Liver (tissue), 9 donors: ENCODE results near the gene PPP6R1. TPM values are rescaled to one million over a fixed set of nuclear protein-coding genes. Genes with fewer than 3 reads are reported as not detected.

Experiments
- DNase-seq: peaks from one replicate; pipeline ENCODE4 v3.0.0-alpha.2; 2017; ENCODE audit warnings: low spot score
- H3K27ac ChIP-seq, 2 donors: one replicate each; pipeline ENCODE4 v1.7.0; 2013; ENCODE audit warnings: inconsistent platforms in 2 of 2, low read length in 2 of 2, control low read depth in 1 of 2, low read depth in 1 of 2, mild to moderate bottlenecking in 1 of 2
- H3K27me3 ChIP-seq, 4 donors: one replicate each; pipeline versions ENCODE4 v1.6.1 to v1.7.0; 2013; ENCODE audit warnings: low read length in 3 of 4, inconsistent platforms in 1 of 4, mild to moderate bottlenecking in 1 of 4, moderate library complexity in 1 of 4; ENCODE audit not compliant: control insufficient read depth in 4 of 4, insufficient read depth in 4 of 4
- H3K36me3 ChIP-seq, 4 donors: one replicate each; pipeline versions ENCODE4 v1.6.1 to v1.7.0; 2013; ENCODE audit warnings: low read length in 3 of 4, mild to moderate bottlenecking in 3 of 4, low read depth in 1 of 4, moderate library complexity in 1 of 4; ENCODE audit not compliant: control insufficient read depth in 4 of 4, insufficient read depth in 3 of 4
- H3K4me1 ChIP-seq, 4 donors: one replicate each; pipeline versions ENCODE4 v1.6.1 to v1.7.0; 2013; ENCODE audit warnings: low read length in 3 of 4, mild to moderate bottlenecking in 3 of 4, moderate library complexity in 1 of 4; ENCODE audit not compliant: control insufficient read depth in 4 of 4, insufficient read depth in 4 of 4
- H3K4me3 ChIP-seq, 3 donors: one replicate each; pipeline versions ENCODE4 v1.6.1 to v1.7.0; 2013; ENCODE audit warnings: low read length in 3 of 3, control low read depth in 1 of 3, low read depth in 1 of 3, mild to moderate bottlenecking in 1 of 3
- H3K9ac ChIP-seq, 2 donors: one replicate each; pipeline ENCODE4 v1.7.0; 2013; ENCODE audit warnings: low read length in 2 of 2, mild to moderate bottlenecking in 2 of 2, moderate library complexity in 2 of 2, control low read depth in 1 of 2, low read depth in 1 of 2
- H3K9me3 ChIP-seq, 4 donors: one replicate each; pipeline versions ENCODE4 v1.6.1 to v1.7.0; 2013; ENCODE audit warnings: low read length in 3 of 4; ENCODE audit not compliant: control insufficient read depth in 4 of 4
- EGR1 ChIP-seq, 2 donors: IDR thresholded peaks; 2 replicates each; pipeline ENCODE4 v1.6.1; 2016 to 2018; ENCODE audit warnings: antibody characterized with exemption in 2 of 2, low read depth in 2 of 2
- FOXA1 ChIP-seq: IDR thresholded peaks from 2 replicates; pipeline ENCODE4 v1.6.1; 2016; ENCODE audit warnings: antibody characterized with exemption
- FOXA2 ChIP-seq: IDR thresholded peaks from 2 replicates; pipeline ENCODE4 v1.6.1; 2016; ENCODE audit warnings: antibody characterized with exemption
- GABPA ChIP-seq, 2 donors: IDR thresholded peaks in 1 of 2; conservative IDR thresholded peaks in 1 of 2; 2 replicates each; pipeline ENCODE4 v1.6.1; 2016; ENCODE audit warnings: antibody characterized with exemption in 2 of 2, mild to moderate bottlenecking in 1 of 2, moderate library complexity in 1 of 2
- HNF4A ChIP-seq, 2 donors: conservative IDR thresholded peaks; 2 replicates each; pipeline ENCODE4 v1.6.1; 2016; ENCODE audit warnings: antibody characterized with exemption in 2 of 2, mild to moderate bottlenecking in 2 of 2
- HNF4G ChIP-seq: IDR thresholded peaks from 2 replicates; pipeline ENCODE4 v1.6.1; 2016; ENCODE audit warnings: antibody characterized with exemption
- JUND ChIP-seq, 2 donors: IDR thresholded peaks; 2 replicates each; pipeline ENCODE4 v1.6.1; 2016; ENCODE audit warnings: antibody characterized with exemption in 2 of 2
- NR2F2 ChIP-seq: IDR thresholded peaks from 2 replicates; pipeline ENCODE4 v1.6.1; 2016; ENCODE audit warnings: antibody characterized with exemption
- RAD21 ChIP-seq, 2 donors: IDR thresholded peaks; 2 replicates each; pipeline ENCODE4 v1.6.1; 2016; ENCODE audit warnings: antibody characterized with exemption in 2 of 2, mild to moderate bottlenecking in 2 of 2
- SP1 ChIP-seq: IDR thresholded peaks from 2 replicates; pipeline ENCODE4 v1.6.1; 2018; ENCODE audit warnings: antibody characterized with exemption, mild to moderate bottlenecking
- TAF1 ChIP-seq: conservative IDR thresholded peaks from 2 replicates; pipeline ENCODE4 v1.6.1; 2016; ENCODE audit warnings: antibody characterized with exemption, mild to moderate bottlenecking
- YY1 ChIP-seq: IDR thresholded peaks from 2 replicates; pipeline ENCODE4 v1.6.1; 2016; ENCODE audit warnings: antibody characterized with exemption, mild to moderate bottlenecking
- WGBS: extraction: QIAGEN DNeasy Blood & Tissue Kit; methylation state at CpG from one replicate; pipeline ENCODE4 v1.1.7; 2013; 5-methylcytosine and 5-hydroxymethylcytosine counted together
- polyA plus RNA-seq, 2 donors: library from polyadenylated mRNA; stranded (reverse) in 1 of 2; unstranded in 1 of 2; fragments of 200-250 nt in 1 of 2; fragments of >200 nt in 1 of 2; fragmentation: Nextera tagmentation in 1 of 2; extraction: Ambion mirVana in 1 of 2; gene quantifications; one replicate each; pipeline versions ENCODE4 v1.2.1 to v1.2.3, GENCODE V29; 2013 to 2015
- total RNA-seq, 2 donors: library from RNA; depleted of rRNA; stranded (reverse); fragments of >200 nt; gene quantifications; one replicate each; pipeline ENCODE4 v1.2.3, GENCODE V29; 2014
- TF ChIP-seq, protein P1 (sequence below): IDR thresholded peaks from 2 replicates; pipeline ENCODE4 v1.6.1; 2016; ENCODE audit warnings: antibody characterized with exemption, mild to moderate bottlenecking
- TF ChIP-seq, protein P2 (sequence below): IDR thresholded peaks from 2 replicates; pipeline ENCODE4 v1.6.1; 2016; ENCODE audit warnings: antibody characterized with exemption
- TF ChIP-seq, protein P3 (sequence below): fragments of 150-350 bp; IDR thresholded peaks from 2 replicates; pipeline ENCODE4 v1.5.1; 2017; ENCODE audit warnings: improper control_type of control experiment, low read depth, low read length; ENCODE audit not compliant: missing input control
- TF ChIP-seq, protein P4 (sequence below): IDR thresholded peaks from 2 replicates; pipeline ENCODE4 v1.6.1; 2016; ENCODE audit warnings: antibody characterized with exemption
- donor health status: healthy.
- donor health status: healthy.
- donor health status: healthy.
- donor health status: healthy.
- donor health status: healthy.

PPP6R1 gene
- total and polyA plus RNA-seq, 4 donors, result 5.5 to 40.1 (median 22.5) TPM

DNA sequence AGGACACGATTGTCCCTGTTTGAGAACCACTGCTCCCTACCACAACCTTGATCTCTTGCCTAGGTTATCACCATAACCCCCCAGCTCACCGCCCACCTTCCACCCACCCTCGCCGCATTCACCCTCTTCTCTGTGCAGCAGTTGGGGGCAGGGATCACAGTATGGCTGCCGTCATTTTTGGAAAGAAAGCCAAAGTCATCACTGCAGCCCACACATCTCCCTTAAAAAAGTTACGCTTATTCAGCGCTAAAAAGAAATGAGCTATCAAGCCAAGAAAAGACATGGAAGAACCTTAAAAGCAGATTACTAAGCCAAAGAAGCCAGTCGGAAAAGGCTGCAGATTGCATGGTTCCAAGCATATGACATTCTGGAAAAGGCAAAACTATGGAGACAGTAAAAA lies 10.5 kb upstream of the PPP6R1 start:
- Histone ChIP-seq H3K27me3 (no peaks in the 10 kb centered on the region), H3K4me3 (no peak overlapping the region), H3K36me3 (peaks cover 3 to 25% (median 4%) of the 10 kb centered on the region in 4 donors), H3K27ac (no peak overlapping the region), H3K4me1 (no peaks in the 10 kb centered on the region), H3K9me3 (no peaks in the 10 kb centered on the region), H3K9ac (no peak overlapping the region)
- TF ChIP-seq, protein P1, sequence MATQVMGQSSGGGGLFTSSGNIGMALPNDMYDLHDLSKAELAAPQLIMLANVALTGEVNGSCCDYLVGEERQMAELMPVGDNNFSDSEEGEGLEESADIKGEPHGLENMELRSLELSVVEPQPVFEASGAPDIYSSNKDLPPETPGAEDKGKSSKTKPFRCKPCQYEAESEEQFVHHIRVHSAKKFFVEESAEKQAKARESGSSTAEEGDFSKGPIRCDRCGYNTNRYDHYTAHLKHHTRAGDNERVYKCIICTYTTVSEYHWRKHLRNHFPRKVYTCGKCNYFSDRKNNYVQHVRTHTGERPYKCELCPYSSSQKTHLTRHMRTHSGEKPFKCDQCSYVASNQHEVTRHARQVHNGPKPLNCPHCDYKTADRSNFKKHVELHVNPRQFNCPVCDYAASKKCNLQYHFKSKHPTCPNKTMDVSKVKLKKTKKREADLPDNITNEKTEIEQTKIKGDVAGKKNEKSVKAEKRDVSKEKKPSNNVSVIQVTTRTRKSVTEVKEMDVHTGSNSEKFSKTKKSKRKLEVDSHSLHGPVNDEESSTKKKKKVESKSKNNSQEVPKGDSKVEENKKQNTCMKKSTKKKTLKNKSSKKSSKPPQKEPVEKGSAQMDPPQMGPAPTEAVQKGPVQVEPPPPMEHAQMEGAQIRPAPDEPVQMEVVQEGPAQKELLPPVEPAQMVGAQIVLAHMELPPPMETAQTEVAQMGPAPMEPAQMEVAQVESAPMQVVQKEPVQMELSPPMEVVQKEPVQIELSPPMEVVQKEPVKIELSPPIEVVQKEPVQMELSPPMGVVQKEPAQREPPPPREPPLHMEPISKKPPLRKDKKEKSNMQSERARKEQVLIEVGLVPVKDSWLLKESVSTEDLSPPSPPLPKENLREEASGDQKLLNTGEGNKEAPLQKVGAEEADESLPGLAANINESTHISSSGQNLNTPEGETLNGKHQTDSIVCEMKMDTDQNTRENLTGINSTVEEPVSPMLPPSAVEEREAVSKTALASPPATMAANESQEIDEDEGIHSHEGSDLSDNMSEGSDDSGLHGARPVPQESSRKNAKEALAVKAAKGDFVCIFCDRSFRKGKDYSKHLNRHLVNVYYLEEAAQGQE, result no peak
- TF ChIP-seq HNF4A (conservative IDR thresholded peaks at IDR 0.05) (no peak), GABPA (IDR thresholded peaks at IDR 0.05 in 1 of 2, conservative IDR thresholded peaks at IDR 0.05 in 1 of 2) (no peak), FOXA1 (no peak), JUND (IDR thresholded peaks at IDR 0.05) (no peak), RAD21 (IDR thresholded peaks at IDR 0.05) (no peak), HNF4G (no peak), SP1 (no peak), FOXA2 (no peak), TAF1 (no peak), YY1 (no peak)
- TF ChIP-seq, protein P2, sequence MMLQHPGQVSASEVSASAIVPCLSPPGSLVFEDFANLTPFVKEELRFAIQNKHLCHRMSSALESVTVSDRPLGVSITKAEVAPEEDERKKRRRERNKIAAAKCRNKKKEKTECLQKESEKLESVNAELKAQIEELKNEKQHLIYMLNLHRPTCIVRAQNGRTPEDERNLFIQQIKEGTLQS, result no peak
- TF ChIP-seq, protein P3, sequence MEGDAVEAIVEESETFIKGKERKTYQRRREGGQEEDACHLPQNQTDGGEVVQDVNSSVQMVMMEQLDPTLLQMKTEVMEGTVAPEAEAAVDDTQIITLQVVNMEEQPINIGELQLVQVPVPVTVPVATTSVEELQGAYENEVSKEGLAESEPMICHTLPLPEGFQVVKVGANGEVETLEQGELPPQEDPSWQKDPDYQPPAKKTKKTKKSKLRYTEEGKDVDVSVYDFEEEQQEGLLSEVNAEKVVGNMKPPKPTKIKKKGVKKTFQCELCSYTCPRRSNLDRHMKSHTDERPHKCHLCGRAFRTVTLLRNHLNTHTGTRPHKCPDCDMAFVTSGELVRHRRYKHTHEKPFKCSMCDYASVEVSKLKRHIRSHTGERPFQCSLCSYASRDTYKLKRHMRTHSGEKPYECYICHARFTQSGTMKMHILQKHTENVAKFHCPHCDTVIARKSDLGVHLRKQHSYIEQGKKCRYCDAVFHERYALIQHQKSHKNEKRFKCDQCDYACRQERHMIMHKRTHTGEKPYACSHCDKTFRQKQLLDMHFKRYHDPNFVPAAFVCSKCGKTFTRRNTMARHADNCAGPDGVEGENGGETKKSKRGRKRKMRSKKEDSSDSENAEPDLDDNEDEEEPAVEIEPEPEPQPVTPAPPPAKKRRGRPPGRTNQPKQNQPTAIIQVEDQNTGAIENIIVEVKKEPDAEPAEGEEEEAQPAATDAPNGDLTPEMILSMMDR, result no peak
- TF ChIP-seq, protein P4, sequence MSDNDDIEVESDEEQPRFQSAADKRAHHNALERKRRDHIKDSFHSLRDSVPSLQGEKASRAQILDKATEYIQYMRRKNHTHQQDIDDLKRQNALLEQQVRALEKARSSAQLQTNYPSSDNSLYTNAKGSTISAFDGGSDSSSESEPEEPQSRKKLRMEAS, result no peak
- no peak for DNase-seq
- 97% methylated on average over 8 of the region's 8 CpGs for WGBS

DNA sequence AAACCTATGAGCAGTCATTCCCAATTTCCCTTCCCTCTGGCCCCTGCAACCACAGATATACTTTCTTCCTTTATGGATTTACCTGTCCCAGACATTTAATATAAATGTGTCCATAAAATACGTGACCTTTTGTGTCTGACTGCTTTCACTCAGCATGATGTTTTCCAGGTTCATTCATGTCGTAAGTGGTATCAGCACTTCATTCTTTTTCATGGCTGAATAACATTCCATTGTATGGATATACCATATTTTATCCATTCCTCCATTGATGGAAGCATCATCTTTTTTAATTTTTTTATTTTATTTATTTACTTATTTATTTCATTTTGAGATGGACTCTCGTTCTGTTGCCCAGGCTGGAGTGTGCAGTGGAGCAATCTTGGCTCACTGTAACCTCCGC lies 8.0 kb upstream of the PPP6R1 start:
- TF ChIP-seq EGR1 (IDR thresholded peaks at IDR 0.05; ENCODE audit: low read depth in 2 of 2), result no peak
- TF ChIP-seq HNF4G, result no peak
- TF ChIP-seq NR2F2, result no peak
- TF ChIP-seq HNF4A (conservative IDR thresholded peaks at IDR 0.05), result no peak
- no peak for TF ChIP-seq RAD21 (IDR thresholded peaks at IDR 0.05)
- TF ChIP-seq JUND (IDR thresholded peaks at IDR 0.05), result no peak
- no peak for TF ChIP-seq TAF1
- H3K36me3 ChIP-seq, result peaks cover 0 to 10% (median 1%) of the 10 kb centered on the region in 4 donors
- H3K9me3 ChIP-seq, result no peaks in the 10 kb centered on the region
- no peaks in the 10 kb centered on the region for H3K4me1 ChIP-seq
- H3K9ac ChIP-seq, result no peak overlapping the region
- no peaks in the 10 kb centered on the region for H3K27me3 ChIP-seq
- no peak for DNase-seq
- no peak overlapping the region for H3K27ac ChIP-seq
- H3K4me3 ChIP-seq, result no peak overlapping the region
- WGBS, result 99% methylated on average over 4 of the region's 4 CpGs
